ENCODE results near the gene AURKA. TPM values are rescaled to one million over a fixed set of nuclear protein-coding genes. Genes with fewer than 3 reads are reported as not detected.

The AURKA gene
- total and polyA plus RNA-seq, 2 of the 8 experiments (the other 6 are each of a cell fraction or from before 2014, with no cell fraction given), result 45.8 to 84.8 TPM

DNA sequence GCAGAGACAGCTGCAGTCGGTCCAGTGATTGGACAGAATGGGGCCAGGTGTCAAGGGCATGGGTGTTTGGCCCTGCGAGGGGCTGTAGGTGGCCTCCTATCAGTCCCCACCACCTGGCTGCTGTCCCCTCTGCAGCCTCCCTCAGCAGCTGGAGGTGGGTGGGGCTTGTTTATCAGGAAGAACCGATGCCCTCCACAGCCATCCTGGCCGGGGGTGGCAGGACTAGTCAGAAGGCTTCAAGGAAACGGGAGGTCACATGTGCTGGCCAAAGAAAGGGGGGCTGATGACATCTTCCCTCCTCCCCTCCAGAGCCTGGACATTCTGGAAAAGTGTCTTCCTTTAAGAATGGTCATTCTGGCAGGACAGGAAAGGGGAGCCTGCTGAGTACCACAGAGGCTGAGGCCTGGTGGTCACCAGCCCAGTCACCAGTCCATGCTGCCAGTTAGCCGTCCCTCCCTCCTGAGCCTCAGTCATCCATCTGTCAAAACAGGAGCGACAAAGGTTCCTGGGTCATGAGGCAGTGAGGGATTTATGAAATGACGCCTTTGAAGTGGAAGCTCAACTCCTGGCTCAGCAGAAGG is 29.1 kb downstream of the AURKA start:
- TF ChIP-seq RAD21 (IDR thresholded peaks at IDR 0.05 in 1 of 2, conservative IDR thresholded peaks at IDR 0.05 in 1 of 2; ENCODE audit: low read depth in 2 of 2, low read length in 2 of 2), result no peak
- TF ChIP-seq, protein P1, sequence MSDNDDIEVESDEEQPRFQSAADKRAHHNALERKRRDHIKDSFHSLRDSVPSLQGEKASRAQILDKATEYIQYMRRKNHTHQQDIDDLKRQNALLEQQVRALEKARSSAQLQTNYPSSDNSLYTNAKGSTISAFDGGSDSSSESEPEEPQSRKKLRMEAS (IDR thresholded peaks at IDR 0.05), result 0 out of 2 replicates have a peak, but pooled peaks have one; percentile 13
- CTCF ChIA-PET (ENCODE audit: partially characterized antibody), result no interaction called here

More for the DNA sequence above, 29.1 kb downstream of the AURKA start:
- 83% methylated on average over 8 of the region's 8 CpGs; no CpG with 5 or more reads in 1 of the 2 experiments for WGBS, 2 experiments (ENCODE audit: extremely low coverage in 1 of 2, insufficient coverage in 1 of 2, insufficient read length in 1 of 2, insufficient replicate concordance in 2 of 2, low coverage in 1 of 2, low lambda C conversion rate in 2 of 2, missing lambda C conversion rate in 1 of 2)
- peaks cover 0 to 10% of the 10 kb centered on the region in 2 experiments for H4K20me1 ChIP-seq (replicated peaks in 1 of 2; ENCODE audit: control insufficient read depth in 1 of 2, insufficient read depth in 2 of 2, low read length in 2 of 2)
- H3K18ac ChIP-seq (ENCODE audit: extremely low read depth, low read length), result no peak overlapping the region
- H2BK12ac ChIP-seq (ENCODE audit: low read depth, low read length), result no peak overlapping the region
- no peak overlapping the region for H3K4me2 ChIP-seq (ENCODE audit: insufficient read depth in 1 of 2, low read depth in 2 of 2, low read length in 2 of 2)
- no peak for DNase-seq (ENCODE audit: low read depth in 1 of 2, low spot score in 2 of 2)
- peaks cover 4 to 11% (median 6%) of the 10 kb centered on the region in 4 experiments for H3K4me1 ChIP-seq (replicated peaks in 1 of 4; ENCODE audit: control insufficient read depth in 3 of 4, insufficient read depth in 4 of 4, low read length in 3 of 4)
- no peaks in the 10 kb centered on the region for H3K36me3 ChIP-seq (ENCODE audit: control insufficient read depth in 2 of 4, insufficient read depth in 4 of 4, low read length in 3 of 4)
- no peak overlapping the region for H3K27ac ChIP-seq (ENCODE audit: low read depth, low read length)
- POLR2A ChIA-PET (ENCODE audit: partially characterized antibody), result no interaction called here
- no peak overlapping the region for H3K4ac ChIP-seq (replicated peaks; ENCODE audit: insufficient read length, low read depth, low read length)
- H2AK5ac ChIP-seq (ENCODE audit: low read depth, low read length), result no peak overlapping the region
- H3K4me3 ChIP-seq (ENCODE audit: extremely low read depth in 1 of 4, insufficient read depth in 2 of 4, low read depth in 3 of 4, low read length in 4 of 4), result no peak overlapping the region
- H2BK15ac ChIP-seq (ENCODE audit: low read length), result no peak overlapping the region
- H2BK20ac ChIP-seq (ENCODE audit: low read length), result no peak overlapping the region
- peaks cover 9% of the 10 kb centered on the region; the same call in 1 of the 2 replicates for H3K23me2 ChIP-seq (ENCODE audit: low read depth, low read length)
- no peaks in the 10 kb centered on the region for H3K79me2 ChIP-seq (ENCODE audit: control insufficient read depth in 1 of 2, insufficient read depth in 2 of 2, low read length in 2 of 2)
- H3K9me3 ChIP-seq (ENCODE audit: insufficient read depth in 2 of 2, low read depth in 1 of 2, low read length in 1 of 2), result no peaks in the 10 kb centered on the region
- H3K79me1 ChIP-seq (ENCODE audit: low read depth, low read length), result no peaks in the 10 kb centered on the region
- no peak overlapping the region for H4K8ac ChIP-seq (ENCODE audit: extremely low read depth, insufficient read depth, low read length)
- no peak overlapping the region for H3K23ac ChIP-seq (ENCODE audit: insufficient read length)
- H2AFZ ChIP-seq (ENCODE audit: low read length), result no peak overlapping the region
- H2BK120ac ChIP-seq (replicated peaks; ENCODE audit: low read depth, low read length), result no peak overlapping the region
- no peak overlapping the region for H4K5ac ChIP-seq (ENCODE audit: insufficient read length, low read depth, low read length)
- H2BK5ac ChIP-seq (ENCODE audit: low read depth, low read length), result no peak overlapping the region
- no peak overlapping the region for H3K9ac ChIP-seq (replicated peaks in 1 of 4; ENCODE audit: extremely low read depth in 1 of 4, low read depth in 3 of 4, low read length in 3 of 4)
- peaks cover 0 to 11% (median 8%) of the 10 kb centered on the region in 4 experiments; a peak in 4 of 7 replicates for H3K27me3 ChIP-seq (replicated peaks in 1 of 4; ENCODE audit: control insufficient read depth in 3 of 4, extremely low read depth in 1 of 4, insufficient read depth in 3 of 4, low read length in 3 of 4)
- no peak overlapping the region for H3K14ac ChIP-seq (ENCODE audit: insufficient read length)
- H4K91ac ChIP-seq (replicated peaks; ENCODE audit: insufficient read length, low read length), result no peak overlapping the region
- no peak overlapping the region for H3K56ac ChIP-seq (replicated peaks; ENCODE audit: insufficient read length, low read depth, low read length)
- FAIRE-seq, result no peak

All from H1 (cell line).